Epithelial cell of prostate (primary cell): ENCODE results near the gene FAP.

ENCODE experiments used
- DNase-seq: peaks from one replicate; pipeline ENCODE4 v3.0.0-alpha.2; 2011; ENCODE audit warnings: low read depth, low spot score
- H3K27ac ChIP-seq: fragments of 450-650 bp; 2 replicates; pipeline ENCODE4 v1.5.1; 2017; ENCODE audit warnings: mild to moderate bottlenecking

Gene FAP, protein sequence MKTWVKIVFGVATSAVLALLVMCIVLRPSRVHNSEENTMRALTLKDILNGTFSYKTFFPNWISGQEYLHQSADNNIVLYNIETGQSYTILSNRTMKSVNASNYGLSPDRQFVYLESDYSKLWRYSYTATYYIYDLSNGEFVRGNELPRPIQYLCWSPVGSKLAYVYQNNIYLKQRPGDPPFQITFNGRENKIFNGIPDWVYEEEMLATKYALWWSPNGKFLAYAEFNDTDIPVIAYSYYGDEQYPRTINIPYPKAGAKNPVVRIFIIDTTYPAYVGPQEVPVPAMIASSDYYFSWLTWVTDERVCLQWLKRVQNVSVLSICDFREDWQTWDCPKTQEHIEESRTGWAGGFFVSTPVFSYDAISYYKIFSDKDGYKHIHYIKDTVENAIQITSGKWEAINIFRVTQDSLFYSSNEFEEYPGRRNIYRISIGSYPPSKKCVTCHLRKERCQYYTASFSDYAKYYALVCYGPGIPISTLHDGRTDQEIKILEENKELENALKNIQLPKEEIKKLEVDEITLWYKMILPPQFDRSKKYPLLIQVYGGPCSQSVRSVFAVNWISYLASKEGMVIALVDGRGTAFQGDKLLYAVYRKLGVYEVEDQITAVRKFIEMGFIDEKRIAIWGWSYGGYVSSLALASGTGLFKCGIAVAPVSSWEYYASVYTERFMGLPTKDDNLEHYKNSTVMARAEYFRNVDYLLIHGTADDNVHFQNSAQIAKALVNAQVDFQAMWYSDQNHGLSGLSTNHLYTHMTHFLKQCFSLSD

GRCh38 chr2:162243294-162243693 is at the start of gene FAP:
Gene FAP, minus strand, starts transcription at chr2:162243445. Its CDS starts 118 bp downstream, at chr2:162243327.
- H3K27ac ChIP-seq, result peak within 1 kb of the TSS; percentile 98

DNA sequence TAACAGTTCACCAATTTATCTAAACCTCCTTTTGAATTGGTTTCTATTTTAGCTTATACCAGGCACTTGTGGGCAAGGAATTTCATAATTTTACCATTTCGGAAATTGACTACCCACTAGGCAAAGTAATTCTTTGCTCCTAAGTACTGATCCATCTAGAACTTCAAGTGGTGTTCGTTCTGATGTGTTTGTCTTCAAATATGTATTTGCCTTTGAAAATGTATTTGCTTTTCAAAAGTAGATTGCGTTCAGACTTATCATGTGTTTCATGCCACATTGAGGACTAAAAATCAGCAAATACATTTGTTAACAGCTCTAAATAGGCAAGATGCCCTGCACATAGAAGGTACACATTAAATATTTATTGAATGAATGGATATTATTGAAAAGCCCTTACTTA is 48.5 kb upstream of the FAP start:
- no peak for DNase-seq

More at GRCh38 chr2:162243294-162243693, at the start of gene FAP:
- DNase-seq, result no peak

DNA sequence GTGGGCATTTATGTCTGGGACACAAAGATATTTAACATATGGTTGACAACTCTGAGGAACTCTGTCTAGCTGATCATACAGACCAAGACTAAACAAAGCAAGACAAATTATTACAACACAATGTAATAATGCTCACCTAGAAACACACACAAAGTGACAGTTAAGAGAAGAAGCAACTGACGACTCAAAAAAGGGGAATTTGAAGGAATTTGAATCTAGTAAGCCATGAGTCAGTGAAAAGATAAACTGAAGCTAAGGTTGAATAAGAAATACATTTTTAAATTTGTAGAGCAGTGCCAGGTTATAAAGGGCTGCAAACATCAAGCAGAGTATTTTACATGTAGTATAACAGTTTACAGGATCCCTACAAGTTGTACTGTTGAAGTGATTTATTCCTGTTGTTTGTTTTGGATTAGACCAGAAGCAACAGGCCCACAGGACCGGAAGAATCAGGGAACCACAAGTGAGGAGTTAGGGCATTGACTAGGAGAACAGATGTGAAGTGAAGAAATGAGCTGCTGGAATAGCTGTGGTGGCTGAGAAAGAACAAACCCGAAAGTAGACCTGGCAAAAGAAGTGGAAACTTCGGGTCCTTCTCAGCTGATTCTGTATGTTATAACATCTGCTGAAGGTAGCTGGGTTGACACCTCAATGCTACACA is 39.6 kb upstream of the FAP start:
- no peak overlapping the region for H3K27ac ChIP-seq
- no peak for DNase-seq

More for the DNA sequence above, 48.5 kb upstream of the FAP start:
- H3K27ac ChIP-seq, result no peak overlapping the region

- H3K27ac ChIP-seq, result no peak overlapping the region
- no peak for DNase-seq
Measured at GRCh38 chr2:162280654-162281053, 37.4 kb upstream of the FAP start.

DNA sequence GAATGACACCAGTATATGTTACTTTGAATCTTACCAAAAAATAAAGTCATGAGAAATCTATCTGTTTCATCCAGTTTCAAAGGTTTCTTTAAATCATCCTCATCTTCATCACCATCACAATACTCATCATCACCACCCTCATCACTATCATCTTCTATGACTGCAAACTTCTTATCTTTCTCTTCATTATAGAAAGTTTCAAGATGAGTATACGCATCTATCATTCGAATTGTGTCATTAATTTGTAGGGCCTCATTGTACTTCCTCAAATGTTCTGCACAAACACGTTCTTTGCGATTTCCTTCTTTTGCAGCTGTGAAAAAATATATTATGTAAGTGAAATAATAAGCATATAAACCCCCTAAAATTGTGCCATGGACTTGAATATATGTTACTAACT is 34.1 kb upstream of the FAP start:
- no peak for DNase-seq
- no peak overlapping the region for H3K27ac ChIP-seq

DNA sequence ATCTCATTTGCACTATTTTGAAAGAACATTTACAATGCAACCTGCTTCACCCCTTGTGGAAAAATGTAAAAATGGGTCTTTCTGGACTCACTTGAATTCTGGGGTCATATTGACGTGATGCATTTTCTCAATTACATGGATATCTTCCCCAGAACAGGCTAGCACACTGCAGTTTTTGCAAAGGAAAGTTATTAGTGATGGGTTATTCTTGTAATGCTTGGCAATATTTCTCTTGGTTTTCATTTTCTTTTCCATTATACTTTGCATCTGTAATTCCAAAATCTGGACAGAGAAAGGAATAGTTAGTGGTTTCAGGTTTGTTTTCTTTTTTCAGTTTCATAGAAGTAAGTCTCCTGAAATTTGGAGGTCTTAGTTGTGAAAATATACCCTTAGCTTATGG is 24.8 kb upstream of the FAP start:
- no peak for DNase-seq
- H3K27ac ChIP-seq, result no peak overlapping the region

DNA sequence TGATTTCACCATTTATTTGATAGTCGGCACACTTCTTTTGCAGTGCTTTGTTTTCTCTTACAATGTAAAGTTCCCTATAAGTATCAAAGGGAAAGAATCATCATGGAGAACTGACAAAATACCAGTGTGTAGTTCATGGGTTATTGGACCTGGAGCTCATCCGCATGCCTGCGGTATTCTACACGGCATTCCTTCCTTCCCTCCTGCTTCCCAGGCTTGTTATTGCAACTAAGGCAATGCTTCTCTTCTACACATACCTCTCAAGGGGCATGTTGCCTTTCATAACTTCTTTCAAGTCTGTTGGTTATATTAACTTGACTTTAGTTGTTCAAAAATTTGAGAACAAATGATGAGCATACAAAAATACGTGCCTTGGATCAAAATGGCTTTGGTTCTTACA is 24.3 kb upstream of the FAP start:
- DNase-seq, result no peak
- H3K27ac ChIP-seq, result no peak overlapping the region

DNA sequence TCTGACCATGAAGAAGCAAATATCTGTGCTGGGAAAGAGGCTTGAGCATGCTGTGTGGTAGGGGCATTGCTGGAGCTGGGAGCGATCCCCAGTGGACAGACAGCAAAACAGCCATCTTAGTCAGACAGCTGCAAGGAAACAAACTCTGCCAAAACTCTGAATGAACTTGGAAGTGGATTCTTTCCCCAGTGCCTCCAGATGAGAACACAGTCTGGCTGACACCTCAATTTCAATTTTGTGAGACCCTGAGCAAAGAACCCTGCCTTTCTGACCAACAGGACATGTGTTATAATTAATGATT is 23.2 kb upstream of the FAP start:
- DNase-seq, result no peak

DNA sequence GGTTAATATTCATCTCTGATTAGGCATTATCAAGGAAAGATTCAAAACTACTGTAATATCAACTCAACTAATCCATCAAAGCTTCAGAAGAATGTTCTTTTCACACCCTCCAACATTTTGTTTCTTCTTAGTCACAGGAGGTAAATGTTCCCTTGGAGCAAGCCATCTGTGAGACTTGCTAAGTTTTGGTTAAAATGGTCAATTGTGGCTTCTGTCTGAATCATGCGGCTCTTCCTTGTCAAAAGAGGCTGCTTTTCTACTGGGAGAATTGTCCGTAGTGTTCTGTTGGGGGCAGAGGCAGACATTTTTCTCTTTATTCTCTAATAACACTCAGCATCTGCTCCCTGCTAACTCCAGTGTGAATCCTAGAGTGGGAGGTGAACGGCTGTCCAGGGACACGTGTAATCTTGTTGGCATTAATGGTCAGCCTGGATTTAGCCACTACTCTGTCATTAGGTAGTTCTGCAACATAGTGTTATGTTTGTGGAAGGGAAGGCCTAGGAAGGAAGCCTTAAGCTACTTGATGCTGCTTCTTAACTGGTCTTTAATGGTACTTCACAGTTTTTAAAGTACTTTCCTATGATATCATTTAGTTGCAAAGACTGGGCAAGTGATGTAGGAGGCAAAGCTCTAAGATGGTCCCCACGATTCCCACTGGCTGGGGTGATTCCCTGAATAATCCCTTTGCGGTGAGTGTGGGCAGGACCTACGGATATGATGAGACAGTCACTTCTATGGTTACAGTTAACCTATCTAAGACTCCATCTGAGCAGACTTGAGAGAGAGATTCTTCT is 22.6 kb upstream of the FAP start:
- DNase-seq, result no peak
- no peak overlapping the region for H3K27ac ChIP-seq

More for the DNA sequence above, 23.2 kb upstream of the FAP start:
- no peak overlapping the region for H3K27ac ChIP-seq

- peak; percentile 24 for DNase-seq
- H3K27ac ChIP-seq, result peak overlapping the region; percentile 95
Measured at GRCh38 chr2:162261032-162261945, 18.0 kb upstream of the FAP start.

- H3K27ac ChIP-seq, result no peak overlapping the region
- no peak for DNase-seq
Measured at GRCh38 chr2:162258686-162259085, 15.4 kb upstream of the FAP start.

GRCh38 chr2:162258169-162258568 is 14.9 kb upstream of the FAP start:
- DNase-seq, result no peak
- H3K27ac ChIP-seq, result no peak overlapping the region

DNA sequence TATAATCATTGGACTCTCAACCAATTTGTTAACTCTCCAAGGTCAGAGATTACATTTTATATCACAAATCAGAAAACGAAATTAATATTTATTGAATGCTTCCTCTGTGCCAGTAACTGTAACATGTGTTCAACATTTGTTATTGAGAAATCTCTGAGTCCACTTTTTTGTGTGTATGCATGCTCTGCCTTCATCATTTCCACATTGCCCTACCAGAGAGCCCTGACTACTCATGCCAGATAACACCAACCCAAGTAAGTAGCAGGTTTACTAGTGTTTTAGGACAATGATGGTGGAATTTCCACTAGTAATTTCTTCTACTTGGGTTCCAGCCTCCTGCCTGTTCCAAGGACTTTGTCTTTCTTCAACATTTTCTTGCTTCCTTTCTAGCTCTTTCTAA is 14.2 kb upstream of the FAP start:
- DNase-seq, result no peak
- no peak overlapping the region for H3K27ac ChIP-seq

- peak overlapping the region; percentile 24 for H3K27ac ChIP-seq
- no peak for DNase-seq
Measured at GRCh38 chr2:162256591-162256991, 13.3 kb upstream of the FAP start.

DNA sequence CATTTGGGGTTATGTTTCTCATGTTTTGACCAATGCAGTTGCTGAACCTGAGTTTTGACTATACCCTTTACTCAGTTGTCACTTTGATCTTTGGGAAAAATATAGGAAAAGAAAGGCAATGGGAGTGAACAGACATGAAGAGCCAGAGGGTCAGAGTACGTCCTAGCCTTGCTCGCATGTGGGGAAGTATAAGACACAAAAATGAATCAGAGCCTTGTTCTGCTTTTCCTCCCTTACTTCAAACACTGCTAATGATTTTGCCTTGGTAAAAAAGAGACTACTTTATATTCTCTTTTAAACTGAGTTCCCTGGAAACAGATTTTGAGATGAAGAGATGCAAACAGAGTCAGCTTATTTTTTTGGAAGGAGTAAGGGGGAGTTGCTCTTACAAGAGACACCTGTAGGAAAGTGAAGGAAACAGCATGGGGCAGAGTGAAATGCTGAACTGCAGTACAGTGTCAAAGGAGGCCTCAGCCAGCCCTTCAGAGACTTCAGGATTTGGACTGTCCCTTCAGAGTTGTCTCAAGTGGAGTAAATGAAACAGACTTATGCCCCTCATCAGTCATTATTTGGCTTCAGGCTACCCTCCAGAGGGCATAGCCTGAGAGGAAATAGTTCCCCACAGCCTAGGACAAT is 11.1 kb upstream of the FAP start:
- DNase-seq, result no peak
- no peak overlapping the region for H3K27ac ChIP-seq

GRCh38 chr2:162253435-162253834 is 10.2 kb upstream of the FAP start:
- DNase-seq, result no peak
- H3K27ac ChIP-seq, result no peak overlapping the region

DNA sequence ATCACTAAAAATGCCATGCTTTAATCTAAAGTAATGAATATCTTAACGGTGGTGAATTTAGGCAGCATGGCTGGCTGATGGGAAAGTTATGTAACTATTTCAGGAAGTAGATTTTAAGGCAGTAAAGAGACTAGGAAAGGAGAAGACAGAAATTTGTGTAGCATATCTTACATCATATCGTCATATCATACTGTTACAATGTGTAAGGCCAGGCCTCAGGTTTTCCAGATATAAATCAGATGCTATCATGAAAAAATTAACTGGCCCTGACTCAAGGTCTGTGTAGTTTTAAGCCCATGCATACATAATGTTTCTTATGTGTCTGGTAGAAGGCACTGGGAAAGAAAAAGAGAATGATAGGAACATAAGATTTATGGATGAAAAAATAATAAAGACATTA is 8.9 kb upstream of the FAP start:
- no peak for DNase-seq
- no peak overlapping the region for H3K27ac ChIP-seq

- DNase-seq, result peak; percentile 95
- peak overlapping the region; percentile 98 for H3K27ac ChIP-seq
Measured at GRCh38 chr2:162245781-162246180, 2.5 kb upstream of the FAP start.

DNA sequence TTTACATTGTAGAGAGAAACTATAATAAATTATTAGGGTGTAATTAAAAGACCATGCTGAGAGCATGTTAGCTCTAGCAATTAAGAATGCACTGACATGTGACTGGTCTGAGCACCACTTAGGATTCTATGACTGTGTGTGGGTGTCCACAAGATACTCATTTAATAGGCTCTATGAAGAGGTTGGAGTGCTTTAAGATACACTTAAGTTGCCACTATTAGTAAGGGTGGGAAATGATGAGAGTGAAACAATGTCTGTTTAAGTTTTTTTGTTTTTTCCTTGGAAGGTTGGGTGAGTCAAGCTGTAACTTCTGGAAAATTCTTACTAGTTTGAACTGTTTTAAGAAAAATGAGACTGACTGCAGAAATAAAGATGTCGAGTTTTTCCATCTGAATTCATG is 1.8 kb upstream of the FAP start:
- peak; percentile 49 for DNase-seq

More for the DNA sequence above, 1.8 kb upstream of the FAP start:
- H3K27ac ChIP-seq, result peak overlapping the region; percentile 98
